Adipocyte (in vitro differentiated cells): ENCODE results near the gene ITIH4.

Experiments
- DNase-seq: peaks from one replicate; pipeline ENCODE4 v3.0.0-alpha.2; 2015; ENCODE audit warnings: low read depth
- H3K27me3 ChIP-seq: replicated peaks from 2 replicates; pipeline ENCODE4 v1.7.0; 2013; ENCODE audit warnings: mild to moderate bottlenecking, low read length, moderate library complexity; ENCODE audit not compliant: control insufficient read depth, insufficient read depth
- H3K36me3 ChIP-seq: 2 replicates; pipeline ENCODE4 v1.7.0; 2013; ENCODE audit warnings: low read length, mild to moderate bottlenecking, moderate library complexity; ENCODE audit not compliant: control insufficient read depth, insufficient read depth, severe bottlenecking
- H3K4me1 ChIP-seq: 2 replicates; pipeline ENCODE4 v1.7.0; 2013; ENCODE audit warnings: mild to moderate bottlenecking, low read length, moderate library complexity; ENCODE audit not compliant: control insufficient read depth, insufficient read depth
- H3K4me3 ChIP-seq: 2 replicates; pipeline ENCODE4 v1.7.0; 2013; ENCODE audit warnings: mild to moderate bottlenecking, low read length, moderate library complexity
- H3K9ac ChIP-seq: 2 replicates; pipeline ENCODE4 v1.7.0; 2013; ENCODE audit warnings: mild to moderate bottlenecking, low read length, moderate library complexity
- H3K9me3 ChIP-seq: 2 replicates; pipeline ENCODE4 v1.7.0; 2013; ENCODE audit warnings: mild to moderate bottlenecking, low read length, moderate library complexity; ENCODE audit not compliant: control insufficient read depth

ITIH4 gene

DNA sequence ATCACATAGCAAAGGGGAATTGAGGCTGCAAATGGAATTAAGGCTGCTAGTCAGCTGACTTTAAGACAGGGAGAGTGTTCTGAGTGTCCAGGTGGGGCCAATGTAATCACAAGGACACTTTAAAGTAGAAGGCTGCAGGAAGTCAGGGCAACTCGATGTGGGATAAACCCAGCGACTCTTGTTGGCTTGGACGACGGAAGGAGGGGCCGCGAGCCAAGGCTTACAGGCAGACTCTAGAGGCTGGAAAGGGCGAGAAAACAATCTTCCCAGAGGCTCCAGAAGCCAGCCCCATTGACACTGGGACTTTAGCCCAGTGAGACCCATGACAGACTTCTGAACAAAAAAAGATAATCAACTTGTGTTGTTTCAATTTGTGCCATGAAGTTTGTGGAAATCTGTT is 17.3 kb upstream of the ITIH4 start:
- no peak overlapping the region for H3K9ac ChIP-seq
- no peaks in the 10 kb centered on the region for H3K9me3 ChIP-seq
- H3K27me3 ChIP-seq = no peaks in the 10 kb centered on the region
- peaks cover 32% of the 10 kb centered on the region for H3K4me1 ChIP-seq
- H3K4me3 ChIP-seq = no peak overlapping the region
- H3K36me3 ChIP-seq = peaks cover 39% of the 10 kb centered on the region
- DNase-seq = no peak

GRCh38 chr3:52847241-52847640 is 16.8 kb upstream of the ITIH4 start:
- DNase-seq = no peak
- no peaks in the 10 kb centered on the region for H3K27me3 ChIP-seq
- no peaks in the 10 kb centered on the region for H3K9me3 ChIP-seq
- H3K9ac ChIP-seq = no peak overlapping the region
- no peak overlapping the region for H3K4me3 ChIP-seq
- H3K36me3 ChIP-seq = peaks cover 40% of the 10 kb centered on the region
- peaks cover 32% of the 10 kb centered on the region for H3K4me1 ChIP-seq

DNA sequence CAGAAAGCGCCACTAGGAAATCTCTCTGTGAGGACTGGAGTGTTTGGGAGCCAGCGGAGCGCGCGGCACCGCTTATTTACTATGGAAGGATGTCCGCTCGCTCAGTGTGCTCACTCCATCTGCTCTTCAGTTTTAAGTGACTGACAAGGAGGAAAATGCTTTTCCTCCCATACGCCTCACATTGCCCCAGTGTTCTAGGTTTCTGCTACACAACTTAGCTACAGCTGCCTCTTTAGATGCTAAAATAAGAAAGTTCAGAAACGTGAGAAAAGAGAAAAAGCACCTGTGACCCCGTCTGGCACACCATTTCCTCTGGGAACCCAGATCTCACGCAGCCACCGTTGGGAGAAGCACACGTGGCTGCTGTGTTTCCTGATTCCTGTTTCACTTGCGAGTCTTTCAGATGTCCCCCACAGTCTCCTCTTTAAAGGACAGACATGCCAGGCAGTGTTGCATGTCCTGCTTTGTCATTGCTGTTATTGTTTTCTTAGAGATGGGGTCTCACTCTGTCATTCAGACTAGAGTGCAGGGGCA is 16.0 kb upstream of the ITIH4 start:
- H3K36me3 ChIP-seq = peaks cover 34% of the 10 kb centered on the region

GRCh38 chr3:52845691-52846431 is 15.4 kb upstream of the ITIH4 start:
- no peak overlapping the region for H3K9ac ChIP-seq
- H3K9me3 ChIP-seq = no peaks in the 10 kb centered on the region
- no peak overlapping the region for H3K4me3 ChIP-seq
- no peaks in the 10 kb centered on the region for H3K27me3 ChIP-seq
- H3K4me1 ChIP-seq = peaks cover 32% of the 10 kb centered on the region
- H3K36me3 ChIP-seq = peaks cover 35% of the 10 kb centered on the region
- no peak for DNase-seq

More for the DNA sequence above, 16.0 kb upstream of the ITIH4 start:
- H3K4me3 ChIP-seq = no peak overlapping the region
- DNase-seq = no peak
- H3K9ac ChIP-seq = no peak overlapping the region
- H3K9me3 ChIP-seq = no peaks in the 10 kb centered on the region
- no peaks in the 10 kb centered on the region for H3K27me3 ChIP-seq
- peaks cover 32% of the 10 kb centered on the region for H3K4me1 ChIP-seq

GRCh38 chr3:52845157-52845556 is 14.7 kb upstream of the ITIH4 start:
- DNase-seq = peak; percentile 12
- H3K36me3 ChIP-seq = peaks cover 37% of the 10 kb centered on the region
- H3K9me3 ChIP-seq = no peaks in the 10 kb centered on the region
- peaks cover 32% of the 10 kb centered on the region for H3K4me1 ChIP-seq
- no peak overlapping the region for H3K4me3 ChIP-seq
- H3K27me3 ChIP-seq = no peaks in the 10 kb centered on the region
- H3K9ac ChIP-seq = peak overlapping the region; percentile 25

- Histone ChIP-seq H3K36me3 (peaks cover 32% of the 10 kb centered on the region), H3K9ac (peak overlapping the region; percentile 25)
- no peak for DNase-seq
These were observed 14.0 kb upstream of the ITIH4 start for GRCh38 chr3:52844290-52844975.

GRCh38 chr3:52843881-52844280 is 13.4 kb upstream of the ITIH4 start:
- Histone ChIP-seq H3K4me3 (no peak overlapping the region), H3K9me3 (no peaks in the 10 kb centered on the region), H3K36me3 (peaks cover 27% of the 10 kb centered on the region), H3K27me3 (no peaks in the 10 kb centered on the region), H3K9ac (no peak overlapping the region), H3K4me1 (peaks cover 29% of the 10 kb centered on the region)
- no peak for DNase-seq

More at GRCh38 chr3:52844290-52844975, 14.0 kb upstream of the ITIH4 start:
- no peaks in the 10 kb centered on the region for H3K9me3 ChIP-seq
- no peaks in the 10 kb centered on the region for H3K27me3 ChIP-seq
- peaks cover 32% of the 10 kb centered on the region for H3K4me1 ChIP-seq
- H3K4me3 ChIP-seq = no peak overlapping the region

- H3K4me1 ChIP-seq = peaks cover 23% of the 10 kb centered on the region
- H3K4me3 ChIP-seq = no peak overlapping the region
- H3K27me3 ChIP-seq = no peaks in the 10 kb centered on the region
- DNase-seq = no peak
- no peaks in the 10 kb centered on the region for H3K9me3 ChIP-seq
- peaks cover 26% of the 10 kb centered on the region for H3K36me3 ChIP-seq
- no peak overlapping the region for H3K9ac ChIP-seq
These were observed 12.8 kb upstream of the ITIH4 start for GRCh38 chr3:52843108-52843865.

DNA sequence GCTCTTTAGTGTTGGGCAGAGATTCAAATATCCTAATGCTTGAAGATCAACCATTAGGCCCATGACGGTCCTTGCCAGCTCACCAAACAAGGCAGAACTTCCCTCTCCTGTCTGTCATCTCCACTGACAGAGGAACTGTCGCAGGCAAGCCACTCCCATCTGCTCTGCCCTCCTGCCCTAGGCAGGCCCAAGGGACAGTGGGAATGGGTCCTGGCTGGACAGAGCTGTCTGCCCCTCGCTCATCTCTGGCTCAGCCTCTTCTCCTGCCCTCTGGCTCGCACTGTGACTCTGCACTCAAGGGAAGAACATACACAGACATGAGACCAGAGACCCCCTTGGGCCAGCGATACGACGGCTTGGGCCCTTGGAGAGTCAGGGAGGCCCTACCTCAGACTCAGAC is 12.0 kb upstream of the ITIH4 start:
- H3K4me1 ChIP-seq = peaks cover 23% of the 10 kb centered on the region
- H3K9me3 ChIP-seq = no peaks in the 10 kb centered on the region
- peaks cover 19% of the 10 kb centered on the region for H3K36me3 ChIP-seq
- no peak for DNase-seq
- no peak overlapping the region for H3K4me3 ChIP-seq
- H3K9ac ChIP-seq = no peak overlapping the region
- no peaks in the 10 kb centered on the region for H3K27me3 ChIP-seq

- H3K4me1 ChIP-seq = peaks cover 23% of the 10 kb centered on the region
- peaks cover 15% of the 10 kb centered on the region for H3K36me3 ChIP-seq
- H3K27me3 ChIP-seq = no peaks in the 10 kb centered on the region
- H3K9ac ChIP-seq = no peak overlapping the region
- H3K9me3 ChIP-seq = no peaks in the 10 kb centered on the region
- no peak overlapping the region for H3K4me3 ChIP-seq
- DNase-seq = no peak
These were observed 11.5 kb upstream of the ITIH4 start for GRCh38 chr3:52841981-52842340.
